Small intestine (tissue), 4 donors: ENCODE results near the gene DAGLA. TPM values are rescaled to one million over a fixed set of nuclear protein-coding genes. Genes with fewer than 3 reads are reported as not detected.

Source experiments
- polyA plus RNA-seq, 4 donors: library from polyadenylated mRNA; stranded (reverse) in 3 of 4; unstranded in 1 of 4; fragments of 200-250 nt in 3 of 4; fragments of 120-200 nt in 1 of 4; gene quantifications; one replicate each; pipeline versions ENCODE4 v1.2.1 to v1.2.3, GENCODE V29; 2013
- donor health status: healthy with polysubstance abuse.
- donor health status: Bipolar disorder and iron deficiency.
- donor health status: healthy.

The DAGLA gene
- polyA plus RNA-seq, 4 donors = 0.22 to 14.9 (median 3.8) TPM

Other genes with a start within 250 kb of the DAGLA start
- 1 to 10 TPM in 1 of 4 donors, under 1 TPM in 2, not detected in 1; 0.22 to 2.6 (median 0.53) TPM for gene LRRC10B, start 171.6 kb upstream of the DAGLA start, polyA plus RNA-seq
- 10 to 100 TPM in 1 of 4 donors, 1 to 10 TPM in 1, under 1 TPM in 2; 0.81 to 12.2 (median 3.0) TPM for gene SYT7, start 99.3 kb upstream of the DAGLA start, polyA plus RNA-seq
- 10 to 100 TPM; 19.9 to 48.1 (median 22.3) TPM for gene MYRF, start 72.2 kb downstream of the DAGLA start, polyA plus RNA-seq
- 100 to 1,000 TPM; 116 to 211 (median 189) TPM for gene TMEM258, start 112.2 kb downstream of the DAGLA start, polyA plus RNA-seq
- gene FEN1, start 112.5 kb downstream of the DAGLA start, polyA plus RNA-seq = 10 to 100 TPM in 2 of 4 donors, 1 to 10 TPM in 2; 5.8 to 32.1 (median 14.5) TPM
- gene FADS1, start 136.6 kb downstream of the DAGLA start, polyA plus RNA-seq = 10 to 100 TPM in 1 of 4 donors, 1 to 10 TPM in 1, under 1 TPM in 2; 0.45 to 15.9 (median 2.1) TPM
- 100 to 1,000 TPM in 1 of 4 donors, 10 to 100 TPM in 1, 1 to 10 TPM in 2; 2.4 to 147 (median 7.7) TPM for gene FADS2, start 147.9 kb downstream of the DAGLA start, polyA plus RNA-seq
- 10 to 100 TPM in 1 of 4 donors, 1 to 10 TPM in 3; 5.3 to 17.9 (median 6.0) TPM for gene FADS3, start 211.2 kb downstream of the DAGLA start, polyA plus RNA-seq
- gene RAB3IL1, start 237.2 kb downstream of the DAGLA start, polyA plus RNA-seq = 10 to 100 TPM in 1 of 4 donors, 1 to 10 TPM in 2, under 1 TPM in 1; 0.45 to 29.9 (median 7.2) TPM